Pancreas (tissue), 10 donors: ENCODE results near the gene PRSS23. TPM values are rescaled to one million over a fixed set of nuclear protein-coding genes. Genes with fewer than 3 reads are reported as not detected.

ENCODE experiments used
- ATAC-seq, 4 donors: fragments of 200-7000 bp; cut with Tn5 transposase; one replicate each; pipeline versions ENCODE4 v1.8.0 to v1.9.1; 2020; ENCODE audit warnings: mild to moderate bottlenecking in 4 of 4, moderate library complexity in 4 of 4
- DNase-seq, 6 donors: peaks; one replicate each; pipeline ENCODE4 v3.0.0-alpha.2; 2020
- FAIRE-seq: peaks from 2 replicates; lab custom pipeline; 2012; peaks lifted over from hg19 to GRCh38; lab: Jason Lieb, UNC
- H3K27ac ChIP-seq, 4 donors: fragments of 200-600 bp; sonication (generic); 1 replicate in 3 of 4; 2 replicates in 1 of 4; pipeline versions ENCODE4 v1.5.0 to v1.8.0; 2020
- H3K27me3 ChIP-seq, 4 donors: fragments of 200-600 bp; one replicate each; pipeline ENCODE4 v1.8.0; 2021
- H3K36me3 ChIP-seq, 3 donors: fragments of 200-600 bp; sonication (generic) in 1 of 3; one replicate each; pipeline versions ENCODE4 v1.5.0 to v1.8.0; 2020 to 2021
- H3K4me1 ChIP-seq, 3 donors: fragments of 200-600 bp; one replicate each; pipeline ENCODE4 v1.8.0; 2021
- H3K4me3 ChIP-seq, 4 donors: fragments of 200-600 bp; sonication (generic) in 2 of 4; one replicate each; pipeline versions ENCODE4 v1.5.0 to v1.8.0; 2020 to 2021
- H3K9me3 ChIP-seq, 4 donors: fragments of 200-600 bp; one replicate each; pipeline ENCODE4 v1.8.0; 2021
- CTCF ChIP-seq, 4 donors: fragments of 200-600 bp; sonication (generic) in 3 of 4; IDR thresholded peaks; one replicate each; pipeline versions ENCODE4 v1.5.0 to v1.8.0; 2021; ENCODE audit warnings: antibody characterized with exemption in 4 of 4
- WGBS, 2 donors: extraction: QIAGEN DNeasy Blood & Tissue Kit; methylation state at CpG; one replicate each; pipeline ENCODE4 v1.1.7; 2013; 5-methylcytosine and 5-hydroxymethylcytosine counted together
- intact Hi-C, 3 donors: fragments of 100-400 bp; cut with DNase I; formaldehyde crosslinking; loops; one replicate each; pipeline versions ENCODE4 v1.11.1 to v1.14.2; 2022
- polyA plus RNA-seq, 2 donors: library from polyadenylated mRNA; stranded (reverse); fragments of 200-250 nt; gene quantifications; one replicate each; pipeline ENCODE4 v1.2.3, GENCODE V29; 2013
- total RNA-seq, 6 donors: library from RNA; stranded (reverse); fragmentation: NEBNext Ultra II Directional in 4 of 6; extraction: Animal tissue kit (Norgen Biotek cat#: 25700) in 4 of 6; gene quantifications; one replicate each; pipeline versions ENCODE4 v1.2.1 to v1.2.4, GENCODE V29; 2021 to 2023
- donor health status: healthy with polysubstance abuse.
- donor health status: DM: no; HTN: no; CAD: no; lungs with moderate emphysema.
- donor health status: DM: no; HTN: no; CAD: no.
- donor health status: control.
- donor health status: control.
- donor health status: Bipolar disorder and iron deficiency.
- donor health status: DM: yes; HTN: yes; CAD: no.
- donor health status: DM: no; HTN: no; CAD: no.
- donor health status: DM: no; HTN: no; CAD: no.
- donor health status: DM: yes; HTN: yes; CAD: no.

The PRSS23 gene
- total and polyA plus RNA-seq, 8 donors: 4.4 to 29.4 (median 11.4) TPM

DNA sequence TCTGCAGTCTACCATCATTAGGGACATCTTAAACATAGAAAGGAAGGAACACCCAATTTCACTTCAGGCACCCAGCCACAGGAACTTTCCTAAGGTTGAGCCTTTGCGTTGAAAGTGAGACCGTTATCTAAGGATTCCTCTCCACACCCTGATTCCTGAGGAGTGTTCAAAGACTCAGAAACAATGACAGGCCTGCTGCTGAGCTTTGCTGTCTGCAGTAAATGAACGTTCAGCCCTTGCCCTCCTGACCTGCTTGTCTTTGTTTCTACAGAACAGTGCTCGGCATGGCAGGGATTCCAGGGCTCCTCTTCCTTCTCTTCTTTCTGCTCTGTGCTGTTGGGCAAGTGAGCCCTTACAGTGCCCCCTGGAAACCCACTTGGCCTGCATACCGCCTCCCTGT, 7.0 kb downstream of the PRSS23 start:
- H3K27ac ChIP-seq: no peak overlapping the region

DNA sequence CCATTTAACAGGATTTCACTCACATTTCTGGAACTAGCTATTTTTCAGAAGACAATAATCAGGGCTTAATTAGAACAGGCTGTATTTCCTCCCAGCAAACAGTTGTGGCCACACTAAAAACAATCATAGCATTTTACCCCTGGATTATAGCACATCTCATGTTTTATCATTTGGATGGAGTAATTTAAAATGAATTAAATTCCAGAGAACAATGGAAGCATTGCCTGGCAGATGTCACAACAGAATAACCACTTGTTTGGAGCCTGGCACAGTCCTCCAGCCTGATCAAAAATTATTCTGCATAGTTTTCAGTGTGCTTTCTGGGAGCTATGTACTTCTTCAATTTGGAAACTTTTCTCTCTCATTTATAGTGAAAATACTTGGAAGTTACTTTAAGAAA, 9.2 kb downstream of the PRSS23 start:
- ATAC-seq (no peak), DNase-seq (no peak), FAIRE-seq (no peak)
- Histone ChIP-seq H3K4me1 (peaks cover 0 to 11% (median 7%) of the 10 kb centered on the region in 3 donors), H3K27me3 (no peaks in the 10 kb centered on the region), H3K9me3 (no peaks in the 10 kb centered on the region), H3K27ac (no peak overlapping the region), H3K4me3 (no peak overlapping the region), H3K36me3 (no peaks in the 10 kb centered on the region)
- intact Hi-C loops: no loop called here
- no peak for TF ChIP-seq CTCF (IDR thresholded peaks at IDR 0.05)

More for the DNA sequence above, 7.0 kb downstream of the PRSS23 start:
- Histone ChIP-seq H3K4me3 (no peak overlapping the region), H3K36me3 (no peaks in the 10 kb centered on the region), H3K27me3 (no peaks in the 10 kb centered on the region), H3K9me3 (no peaks in the 10 kb centered on the region), H3K4me1 (peaks cover 0 to 7% (median 5%) of the 10 kb centered on the region in 3 donors)
- DNase-seq (no peak), FAIRE-seq (no peak), ATAC-seq (no peak)
- WGBS, 2 donors: 84 to 87% methylated on average over 5 of the region's 5 CpGs
- no peak for TF ChIP-seq CTCF (IDR thresholded peaks at IDR 0.05)
- intact Hi-C loops: no loop called here

- WGBS, 2 donors: 82 to 90% methylated on average over 2 of the region's 2 CpGs
These were observed 9.9 kb downstream of the PRSS23 start for GRCh38 chr11:86810288-86810687.

DNA sequence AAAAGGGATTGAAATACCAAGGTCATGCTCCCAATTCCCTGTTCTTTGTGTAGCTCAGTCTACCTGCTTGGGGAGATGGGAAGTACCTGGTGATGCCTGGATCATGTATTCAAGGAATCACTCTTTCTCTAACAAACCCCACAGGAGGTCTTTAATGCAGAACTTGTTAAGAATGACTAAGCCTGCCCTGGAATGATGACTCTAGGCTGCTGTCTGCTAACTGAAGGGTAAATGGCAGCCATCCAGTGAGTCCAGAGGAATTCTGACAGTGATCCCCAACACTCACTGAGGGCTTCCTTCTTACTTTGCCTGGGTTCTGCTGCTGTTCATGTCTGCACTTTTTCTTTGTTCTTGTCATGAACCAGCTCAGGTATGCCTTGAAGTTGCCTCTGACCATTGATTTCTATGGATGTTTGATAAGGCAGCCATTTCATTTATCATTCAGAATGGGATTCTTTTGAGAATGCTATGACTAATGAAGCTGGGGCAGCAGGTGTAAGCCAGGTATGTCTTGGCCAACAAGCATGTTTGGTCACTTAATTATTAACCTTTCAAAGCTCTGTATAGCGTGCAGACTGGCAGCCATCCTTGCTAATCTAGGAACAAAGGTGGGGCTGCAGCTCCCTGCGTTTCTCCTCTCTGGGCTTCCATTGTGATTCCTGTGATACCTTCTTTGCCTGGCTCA, 11.4 kb downstream of the PRSS23 start:
- no peak overlapping the region for H3K4me3 ChIP-seq
- TF ChIP-seq CTCF (IDR thresholded peaks at IDR 0.05): no peak
- 15 to 18% methylated on average over 2 of the region's 2 CpGs for WGBS, 2 donors
- no peaks in the 10 kb centered on the region for H3K9me3 ChIP-seq
- no peaks in the 10 kb centered on the region for H3K27me3 ChIP-seq
- FAIRE-seq (no peak), ATAC-seq (peak; percentile 88 to 97 (median 97)), DNase-seq (peak in 3 of 6 donors; percentile 33 to 53 (median 35))
- no peaks in the 10 kb centered on the region for H3K36me3 ChIP-seq
- H3K4me1 ChIP-seq: peaks cover 0 to 11% (median 7%) of the 10 kb centered on the region in 3 donors
- H3K27ac ChIP-seq: peak overlapping the region in 3 of 4 donors; percentile 8 to 65 (median 57)
- intact Hi-C loops: loop anchor here in 2 of 3 donors (10.0 kb wide), 2 partner anchors 207 to 347 kb away; no protein-coding TSS in a partner anchor

More at GRCh38 chr11:86810288-86810687, 9.9 kb downstream of the PRSS23 start:
- H3K27me3 ChIP-seq: no peaks in the 10 kb centered on the region
- FAIRE-seq (no peak), DNase-seq (no peak), ATAC-seq (no peak)
- no peak overlapping the region for H3K4me3 ChIP-seq
- no peak overlapping the region for H3K27ac ChIP-seq
- intact Hi-C loops: loop anchor here in 2 of 3 donors (10.0 kb wide), 2 partner anchors 205 to 345 kb away; no protein-coding TSS in a partner anchor
- no peaks in the 10 kb centered on the region for H3K9me3 ChIP-seq
- no peak for TF ChIP-seq CTCF (IDR thresholded peaks at IDR 0.05)
- peaks cover 0 to 11% (median 7%) of the 10 kb centered on the region in 3 donors for H3K4me1 ChIP-seq
- no peaks in the 10 kb centered on the region for H3K36me3 ChIP-seq

- H3K9me3 ChIP-seq: no peaks in the 10 kb centered on the region
- intact Hi-C loops: loop anchor here in 2 of 3 donors (10.0 kb wide), 2 partner anchors 207 to 347 kb away; no protein-coding TSS in a partner anchor
- 52 to 64% methylated on average over 7 of the region's 7 CpGs for WGBS, 2 donors
These were observed 12.0 kb downstream of the PRSS23 start for GRCh38 chr11:86812322-86812670.

More at GRCh38 chr11:86812322-86812670, 12.0 kb downstream of the PRSS23 start:
- Histone ChIP-seq H3K27ac (peak overlapping the region in 2 of 4 donors; percentile 57 to 65), H3K4me1 (peaks cover 0 to 11% (median 7%) of the 10 kb centered on the region in 3 donors), H3K27me3 (no peaks in the 10 kb centered on the region), H3K4me3 (no peak overlapping the region), H3K36me3 (no peaks in the 10 kb centered on the region)
- FAIRE-seq (no peak), DNase-seq (peak in 2 of 6 donors; percentile 10 to 21), ATAC-seq (peak in 3 of 4 donors; percentile 44 to 67 (median 62))
- TF ChIP-seq CTCF (IDR thresholded peaks at IDR 0.05): no peak
